CD4-positive, alpha-beta T cell treated with Interleukin-17A for 1 hour (primary cell): ENCODE data around the gene NPC2.

Experiments used
- DNase-seq: peaks from one replicate; pipeline ENCODE4 v3.0.0-alpha.2; 2020

The NPC2 gene

GRCh38 chr14:74518221-74518620, 25.1 kb upstream of the NPC2 start:
- no peak for DNase-seq

- DNase-seq = no peak
Observed at GRCh38 chr14:74517731-74518130, 24.6 kb upstream of the NPC2 start.

- DNase-seq = no peak
Observed at GRCh38 chr14:74516451-74517160, 23.5 kb upstream of the NPC2 start.

- DNase-seq = no peak
Observed at GRCh38 chr14:74515891-74516412, 22.8 kb upstream of the NPC2 start.

GRCh38 chr14:74514471-74514941, 21.4 kb upstream of the NPC2 start:
- no peak for DNase-seq

- DNase-seq = no peak
Observed at GRCh38 chr14:74511966-74512830, 19.1 kb upstream of the NPC2 start.

GRCh38 chr14:74510959-74511409, 17.9 kb upstream of the NPC2 start:
- DNase-seq = no peak

- DNase-seq = no peak
Observed at GRCh38 chr14:74510223-74510931, 17.3 kb upstream of the NPC2 start.

- DNase-seq = no peak
Observed at GRCh38 chr14:74509587-74510222, 16.6 kb upstream of the NPC2 start.

- DNase-seq = no peak
Observed at GRCh38 chr14:74508844-74509428, 15.8 kb upstream of the NPC2 start.

GRCh38 chr14:74508292-74508731, 15.2 kb upstream of the NPC2 start:
- DNase-seq = no peak

GRCh38 chr14:74507840-74508239, 14.7 kb upstream of the NPC2 start:
- DNase-seq = no peak

GRCh38 chr14:74507085-74507484, 14.0 kb upstream of the NPC2 start:
- DNase-seq = no peak

GRCh38 chr14:74506411-74506851, 13.3 kb upstream of the NPC2 start:
- no peak for DNase-seq

GRCh38 chr14:74505831-74506230, 12.7 kb upstream of the NPC2 start:
- DNase-seq = no peak

- no peak for DNase-seq
Observed at GRCh38 chr14:74504874-74505720, 12.0 kb upstream of the NPC2 start.

GRCh38 chr14:74504412-74504811, 11.3 kb upstream of the NPC2 start:
- DNase-seq = no peak

- no peak for DNase-seq
Observed at GRCh38 chr14:74503938-74504335, 10.8 kb upstream of the NPC2 start.

- DNase-seq = no peak
Observed at GRCh38 chr14:74503291-74503937, 10.3 kb upstream of the NPC2 start.

GRCh38 chr14:74502236-74503019, 9.3 kb upstream of the NPC2 start:
- no peak for DNase-seq
